HG02885 (cell line): ENCODE results near the gene RND3.

Experiments used
- ATAC-seq: cut with Tn5 transposase; IDR thresholded peaks from one replicate; pipeline ENCODE4 v1.9.1; 2021; ENCODE audit warnings: mild to moderate bottlenecking; ENCODE audit not compliant: unreplicated experiment, poor library complexity

The RND3 gene

GRCh38 chr2:150476809-150477302, 10.6 kb downstream of the RND3 start:
- ATAC-seq: no peak

DNA sequence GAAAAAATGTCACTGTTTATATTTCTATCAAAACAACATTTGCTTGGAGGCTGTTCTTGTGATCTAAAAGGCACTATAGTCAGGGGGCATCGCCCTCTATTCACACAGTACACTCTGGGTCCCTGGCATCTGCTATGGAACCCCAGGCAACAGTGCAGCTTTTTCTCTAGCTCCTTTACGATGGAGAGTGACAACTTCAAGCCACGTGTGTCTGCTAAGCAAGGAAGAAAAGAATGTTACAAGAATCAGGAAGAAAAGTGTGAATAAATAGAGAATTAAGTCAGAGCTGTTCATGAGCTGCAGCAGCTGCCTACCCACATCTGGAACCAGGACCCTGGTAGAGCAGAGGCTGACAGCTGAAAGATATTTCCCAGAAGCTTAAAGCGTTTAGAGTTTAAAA, 11.2 kb downstream of the RND3 start:
- ATAC-seq: no peak

DNA sequence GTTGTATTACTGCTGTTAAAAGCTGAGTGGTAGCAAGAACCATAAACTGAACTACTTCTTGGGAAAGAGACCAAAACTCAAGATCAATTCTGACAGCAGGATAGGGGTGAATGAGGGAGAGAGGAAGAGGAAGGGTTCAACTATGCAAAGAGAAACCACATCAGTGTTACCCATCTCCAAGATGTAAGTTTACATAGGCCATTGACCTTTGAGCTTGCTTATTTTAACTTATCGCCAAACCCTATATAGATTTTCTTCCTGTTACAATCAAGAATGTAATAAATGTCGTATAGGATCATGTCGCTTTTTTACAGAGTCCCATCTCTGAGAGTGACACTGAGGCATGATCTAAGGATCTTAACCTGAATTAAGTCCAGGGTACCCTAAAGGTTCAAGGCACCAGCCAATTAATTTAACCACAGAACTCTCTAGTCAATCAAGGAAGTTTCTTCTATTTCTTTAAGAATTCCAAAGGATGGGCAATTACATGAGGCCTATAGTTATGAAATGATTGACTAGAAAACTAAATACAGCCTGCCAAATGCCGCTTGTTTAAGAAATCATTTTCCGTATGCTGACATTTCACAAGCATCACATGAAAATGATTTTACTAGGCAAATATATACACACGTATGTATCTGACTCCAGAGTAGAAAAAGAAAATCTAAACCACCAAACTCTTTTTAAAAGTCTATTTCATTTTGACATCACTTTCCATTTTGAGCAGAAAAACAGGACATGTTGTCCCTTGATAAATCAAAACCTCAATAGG, 11.8 kb downstream of the RND3 start:
- no peak for ATAC-seq

GRCh38 chr2:150474326-150475074, 13.0 kb downstream of the RND3 start:
- no peak for ATAC-seq

DNA sequence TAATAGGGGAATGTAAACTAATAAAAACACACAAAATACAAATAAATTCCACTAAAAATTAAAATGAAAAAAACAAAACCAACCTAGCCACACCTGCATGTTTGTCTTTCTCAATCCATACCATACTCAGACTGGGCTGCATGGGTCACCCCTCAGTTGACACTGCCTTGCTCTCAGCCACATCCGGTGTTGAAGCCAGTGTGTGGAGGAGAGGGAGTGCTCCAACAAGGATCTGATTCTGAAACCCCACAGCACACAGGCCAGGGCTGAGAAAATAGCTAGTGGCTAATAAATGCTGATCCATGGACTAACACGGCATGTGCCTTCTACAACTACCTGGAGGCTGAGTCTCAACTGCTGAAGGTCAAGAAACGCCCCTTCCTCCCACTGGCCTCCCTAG, 13.7 kb downstream of the RND3 start:
- ATAC-seq: no peak

DNA sequence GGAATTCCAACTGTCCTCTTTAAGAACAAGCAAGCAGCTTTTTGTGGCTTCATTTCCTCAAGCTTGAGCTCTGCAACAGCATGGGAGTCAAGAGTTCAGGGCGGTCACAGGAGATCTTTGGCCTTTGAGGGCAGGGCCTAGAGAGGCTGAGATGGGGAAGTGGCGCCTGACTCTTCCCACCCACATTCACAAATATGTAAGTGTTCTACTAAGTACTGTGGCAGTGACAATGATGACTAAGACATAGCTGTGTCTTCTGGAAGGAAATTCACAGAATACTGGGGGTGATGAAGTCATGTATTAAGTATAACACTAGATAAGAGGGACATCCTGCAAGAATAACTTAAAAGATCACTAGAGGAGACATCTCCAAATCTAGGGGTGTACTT, 15.0 kb downstream of the RND3 start:
- ATAC-seq: peak; percentile 72

GRCh38 chr2:150471813-150472510, 15.5 kb downstream of the RND3 start:
- ATAC-seq: no peak

- no peak for ATAC-seq
These were observed 17.0 kb downstream of the RND3 start for GRCh38 chr2:150470435-150470834.

- no peak for ATAC-seq
These were observed 17.7 kb downstream of the RND3 start for GRCh38 chr2:150469706-150470274.

- ATAC-seq: no peak
These were observed 19.0 kb downstream of the RND3 start for GRCh38 chr2:150468350-150468960.

DNA sequence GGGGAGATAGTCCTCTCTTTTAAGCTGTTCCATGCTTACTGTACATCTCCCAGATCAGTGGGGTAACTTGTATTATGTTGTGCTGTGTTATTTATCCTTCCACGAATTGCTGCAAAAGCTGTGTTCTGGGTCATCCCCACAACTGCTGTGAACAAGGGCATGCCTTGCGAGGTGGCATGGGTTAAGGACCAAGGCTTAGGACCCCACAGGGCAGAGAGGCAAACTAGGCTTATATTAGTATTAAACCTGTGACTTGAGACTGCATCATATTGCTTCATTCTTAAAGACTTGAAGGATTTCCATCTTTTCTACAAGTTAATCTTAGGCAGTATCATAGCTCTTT, 19.9 kb downstream of the RND3 start:
- ATAC-seq: no peak

DNA sequence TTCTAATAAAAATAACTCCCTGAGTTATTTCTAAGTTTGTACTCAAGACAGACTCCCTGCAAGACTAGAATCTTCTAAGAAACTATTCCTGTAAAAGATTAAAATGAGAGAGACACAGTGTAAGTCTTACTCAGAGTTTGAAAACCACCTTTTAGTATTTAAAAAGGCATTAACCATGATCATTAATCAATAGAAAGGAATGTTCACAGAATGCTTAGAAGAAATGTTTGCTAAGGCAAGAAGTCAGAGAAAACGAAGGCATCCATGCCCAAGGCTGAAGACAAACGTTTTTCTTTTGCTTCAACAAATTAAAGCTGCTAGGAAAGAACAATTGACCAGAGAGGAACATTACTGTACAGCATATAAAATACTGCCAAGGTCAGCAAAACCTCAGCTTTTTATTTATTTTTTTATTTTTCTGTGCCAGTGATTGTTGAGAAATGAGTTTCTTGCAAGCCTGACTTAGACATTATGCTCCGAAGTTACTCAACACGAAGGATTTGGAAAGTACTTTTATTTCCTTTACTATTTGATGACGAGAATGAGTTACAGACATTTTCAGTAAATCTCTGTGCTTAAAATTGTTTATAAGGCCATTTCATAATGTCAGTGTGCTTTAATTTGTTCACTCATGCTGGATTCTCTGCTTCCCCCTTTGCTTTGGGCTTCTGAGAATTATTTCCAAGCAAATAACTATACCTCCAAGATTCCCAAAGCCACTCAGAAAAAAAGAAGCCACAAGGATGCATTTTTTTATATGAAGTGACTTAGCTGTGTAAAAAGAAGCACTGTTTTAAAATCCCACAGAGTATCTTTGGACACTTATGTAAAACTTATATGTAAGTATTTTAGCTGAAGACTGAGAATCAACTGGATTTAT, 20.5 kb downstream of the RND3 start:
- ATAC-seq: no peak

GRCh38 chr2:150465703-150466569, 21.5 kb downstream of the RND3 start:
- ATAC-seq: no peak

DNA sequence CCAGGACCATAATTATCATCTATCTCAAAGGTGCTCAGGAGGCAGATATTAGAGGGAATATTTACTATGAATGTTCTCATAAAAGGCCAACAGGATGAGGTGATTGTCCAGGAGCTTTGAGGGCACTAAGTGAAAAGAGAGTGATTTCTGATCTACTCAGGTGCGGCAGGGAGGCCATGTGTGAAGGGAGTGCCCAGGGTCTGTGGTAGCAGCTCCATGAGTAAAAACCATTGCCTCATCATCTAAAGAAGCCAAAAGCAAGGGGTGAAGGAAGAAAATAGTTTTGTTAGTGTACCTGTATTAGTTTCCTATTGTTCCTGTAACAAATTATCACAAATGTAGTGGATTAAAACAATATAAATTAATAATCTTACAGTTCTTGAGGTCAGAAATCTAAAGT, 22.5 kb downstream of the RND3 start:
- no peak for ATAC-seq

DNA sequence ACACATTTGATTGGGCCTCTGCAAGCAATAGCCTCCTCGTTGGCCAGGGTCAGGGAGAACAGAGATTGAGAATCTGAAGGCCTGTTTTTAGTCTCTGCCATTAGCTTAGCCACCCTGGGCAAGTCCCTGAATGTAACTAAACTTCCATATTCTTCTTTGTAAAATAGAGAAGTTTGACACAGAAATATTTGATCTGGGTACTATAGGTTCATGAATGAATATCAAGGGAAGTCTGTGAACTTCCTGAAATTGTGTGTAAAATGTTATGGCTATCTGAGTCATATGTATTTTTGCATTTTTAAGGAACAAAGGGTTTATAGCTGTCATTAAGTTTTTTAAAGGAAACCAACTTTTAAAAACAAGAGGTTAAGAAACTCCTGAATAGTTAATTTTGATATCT, 23.2 kb downstream of the RND3 start:
- ATAC-seq: no peak

DNA sequence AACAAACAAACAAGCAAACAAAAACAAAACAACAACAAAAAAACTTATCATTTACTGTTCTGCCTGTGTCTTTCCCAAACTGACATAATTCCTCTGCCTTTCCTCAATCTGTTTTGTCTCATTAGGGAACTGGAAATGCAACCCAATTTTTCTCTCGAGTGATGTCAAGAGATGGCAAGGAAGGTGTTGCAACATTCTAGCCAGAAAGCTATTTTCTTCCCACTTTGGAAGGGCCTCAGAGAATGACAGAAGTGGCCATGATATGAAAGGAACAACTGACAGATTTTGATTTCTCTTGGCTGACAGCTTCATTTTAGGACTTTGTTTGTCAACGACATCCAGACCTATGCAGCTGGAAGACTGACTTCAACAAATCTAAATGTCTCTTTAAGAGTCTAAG, 24.7 kb downstream of the RND3 start:
- no peak for ATAC-seq

DNA sequence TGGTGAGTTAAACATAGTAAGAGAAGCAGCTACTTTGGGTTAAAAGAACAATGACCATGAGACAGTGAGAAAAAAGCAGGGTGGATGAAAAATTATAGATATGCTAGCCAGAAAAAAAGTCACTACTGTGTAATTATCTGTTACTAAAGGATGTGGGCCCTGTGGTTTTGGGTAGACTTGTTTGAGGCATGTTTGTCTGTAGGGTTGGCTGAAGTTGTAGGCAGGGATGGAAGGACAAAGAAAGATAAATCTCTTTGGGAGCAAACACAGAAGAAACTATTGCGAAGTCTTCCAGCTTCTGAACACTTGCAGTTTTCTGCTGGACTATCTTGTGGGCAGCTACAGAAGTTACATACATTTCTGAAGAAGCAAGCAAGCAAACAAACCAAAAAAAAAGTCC, 28.2 kb downstream of the RND3 start:
- no peak for ATAC-seq

GRCh38 chr2:150450765-150451164, 36.7 kb downstream of the RND3 start:
- no peak for ATAC-seq

- no peak for ATAC-seq
These were observed 37.6 kb downstream of the RND3 start for GRCh38 chr2:150449856-150450255.
